Measurements from ENCODE around the gene DKK1.

DNA sequence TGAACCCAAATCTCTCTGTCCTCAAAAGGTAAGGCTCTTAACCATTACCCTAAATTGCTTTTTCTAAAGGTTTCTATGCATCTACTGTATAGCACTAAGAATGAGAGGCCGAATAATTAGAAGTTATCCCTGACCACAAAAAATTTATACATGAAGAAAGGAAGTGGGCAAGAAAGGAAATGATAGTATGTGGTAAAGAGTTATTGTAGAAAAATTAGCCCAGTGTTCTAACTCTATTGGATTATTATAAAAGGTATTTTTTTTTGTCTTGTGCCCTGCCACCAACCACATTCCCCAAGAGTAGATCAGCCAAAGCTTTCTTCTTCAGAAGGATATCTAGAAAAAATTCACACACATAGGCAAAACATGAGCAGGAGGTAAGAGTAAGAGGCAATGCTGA, 45.4 kb downstream of the DKK1 start:
- TF ChIP-seq EP300 (IDR thresholded peaks at IDR 0.05), result no peak
- TF ChIP-seq, protein P1, sequence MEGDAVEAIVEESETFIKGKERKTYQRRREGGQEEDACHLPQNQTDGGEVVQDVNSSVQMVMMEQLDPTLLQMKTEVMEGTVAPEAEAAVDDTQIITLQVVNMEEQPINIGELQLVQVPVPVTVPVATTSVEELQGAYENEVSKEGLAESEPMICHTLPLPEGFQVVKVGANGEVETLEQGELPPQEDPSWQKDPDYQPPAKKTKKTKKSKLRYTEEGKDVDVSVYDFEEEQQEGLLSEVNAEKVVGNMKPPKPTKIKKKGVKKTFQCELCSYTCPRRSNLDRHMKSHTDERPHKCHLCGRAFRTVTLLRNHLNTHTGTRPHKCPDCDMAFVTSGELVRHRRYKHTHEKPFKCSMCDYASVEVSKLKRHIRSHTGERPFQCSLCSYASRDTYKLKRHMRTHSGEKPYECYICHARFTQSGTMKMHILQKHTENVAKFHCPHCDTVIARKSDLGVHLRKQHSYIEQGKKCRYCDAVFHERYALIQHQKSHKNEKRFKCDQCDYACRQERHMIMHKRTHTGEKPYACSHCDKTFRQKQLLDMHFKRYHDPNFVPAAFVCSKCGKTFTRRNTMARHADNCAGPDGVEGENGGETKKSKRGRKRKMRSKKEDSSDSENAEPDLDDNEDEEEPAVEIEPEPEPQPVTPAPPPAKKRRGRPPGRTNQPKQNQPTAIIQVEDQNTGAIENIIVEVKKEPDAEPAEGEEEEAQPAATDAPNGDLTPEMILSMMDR (IDR thresholded peaks at IDR 0.05), result no peak
- no peak for TF ChIP-seq POLR2A (IDR thresholded peaks at IDR 0.05)
- TF ChIP-seq POLR2AphosphoS5 (IDR thresholded peaks at IDR 0.05), result no peak

Measured in suprapubic skin (tissue), 4 donors.